GM18507 (cell line): ENCODE measurements around the gene LNX2.
A peak's percentile ranks its signal among the peaks of the same experiment; 100 is the strongest.

ENCODE experiments used
- DNase-seq: peaks from one replicate; pipeline ENCODE4 v3.0.0; 2011; ENCODE audit warnings: low read depth; ENCODE audit not compliant: insufficient read length; ENCODE audit errors: extremely low spot score
- FAIRE-seq: peaks from 2 replicates; lab custom pipeline; 2011; peaks lifted over from hg19 to GRCh38; lab: Jason Lieb, UNC

LNX2 gene

GRCh38 chr13:27620377-27621115 lies at the start of gene LNX2:
LNX2 (minus strand) TSS chr13:27620529; CDS start chr13:27581703, 38,826 bp downstream.
- DNase-seq = peak; percentile 92
- peak; percentile 94 for FAIRE-seq

GRCh38 chr13:27667946-27668345 lies 47.6 kb upstream of the LNX2 start:
- DNase-seq (no peak), FAIRE-seq (no peak)

- FAIRE-seq (no peak), DNase-seq (no peak)
These were observed 46.6 kb upstream of the LNX2 start for GRCh38 chr13:27666951-27667350.

GRCh38 chr13:27665761-27666160 lies 45.4 kb upstream of the LNX2 start:
- DNase-seq = no peak
- no peak for FAIRE-seq

- no peak for FAIRE-seq
These were observed 45.0 kb upstream of the LNX2 start for GRCh38 chr13:27665333-27665732.

GRCh38 chr13:27663947-27664346 lies 43.6 kb upstream of the LNX2 start:
- DNase-seq = no peak
- no peak for FAIRE-seq

More at GRCh38 chr13:27665333-27665732, 45.0 kb upstream of the LNX2 start:
- DNase-seq = no peak

- peak; percentile 47 for FAIRE-seq
- no peak for DNase-seq
These were observed 42.6 kb upstream of the LNX2 start for GRCh38 chr13:27662738-27663470.

- no peak for FAIRE-seq
These were observed 40.7 kb upstream of the LNX2 start for GRCh38 chr13:27661017-27661416.

GRCh38 chr13:27660511-27660910 lies 40.2 kb upstream of the LNX2 start:
- FAIRE-seq = no peak

More at GRCh38 chr13:27661017-27661416, 40.7 kb upstream of the LNX2 start:
- DNase-seq = no peak

GRCh38 chr13:27659145-27659865 lies 39.0 kb upstream of the LNX2 start:
- FAIRE-seq = no peak
- DNase-seq = no peak

More at GRCh38 chr13:27660511-27660910, 40.2 kb upstream of the LNX2 start:
- no peak for DNase-seq

- FAIRE-seq (no peak), DNase-seq (no peak)
These were observed 38.2 kb upstream of the LNX2 start for GRCh38 chr13:27658546-27658945.

GRCh38 chr13:27657724-27658123 lies 37.4 kb upstream of the LNX2 start:
- no peak for FAIRE-seq
- no peak for DNase-seq

GRCh38 chr13:27654816-27655215 lies 34.5 kb upstream of the LNX2 start:
- DNase-seq = no peak
- no peak for FAIRE-seq

- no peak for FAIRE-seq
- DNase-seq = no peak
These were observed 33.7 kb upstream of the LNX2 start for GRCh38 chr13:27654059-27654458.

- FAIRE-seq = no peak
- no peak for DNase-seq
These were observed 30.0 kb upstream of the LNX2 start for GRCh38 chr13:27650312-27650711.

- DNase-seq = no peak
- no peak for FAIRE-seq
These were observed 24.0 kb upstream of the LNX2 start for GRCh38 chr13:27644302-27644701.

- no peak for DNase-seq
- no peak for FAIRE-seq
These were observed 23.2 kb upstream of the LNX2 start for GRCh38 chr13:27643334-27644132.

- FAIRE-seq = no peak
These were observed 21.6 kb upstream of the LNX2 start for GRCh38 chr13:27641711-27642502.

GRCh38 chr13:27639186-27639585 lies 18.9 kb upstream of the LNX2 start:
- FAIRE-seq (no peak), DNase-seq (no peak)

More at GRCh38 chr13:27641711-27642502, 21.6 kb upstream of the LNX2 start:
- no peak for DNase-seq
